NCI-H82 (cell line): ENCODE measurements around the gene EMP3.
A peak's percentile ranks its signal among the peaks of the same experiment; 100 is the strongest.
"Not testable (repeated sequence)": the region's sequence is repeated elsewhere in the genome, so short reads cannot be mapped to it uniquely, and the experiment has no call there.

Experiments
- DNase-seq: peaks from one replicate; lab custom pipeline; 2025; lab: John Stamatoyannopoulos, UW

The EMP3 gene

GRCh38 chr19:48348045-48348444 lies 22.7 kb downstream of the EMP3 start:
- DNase-seq = no peak

- no peak for DNase-seq
These were observed 23.4 kb downstream of the EMP3 start for GRCh38 chr19:48348737-48349136.

- DNase-seq = peak; percentile 38
These were observed 25.5 kb downstream of the EMP3 start for GRCh38 chr19:48350856-48351255.

- DNase-seq = peak; percentile 87
These were observed 26.0 kb downstream of the EMP3 start for GRCh38 chr19:48351341-48351752.

- no peak for DNase-seq
These were observed 28.3 kb downstream of the EMP3 start for GRCh38 chr19:48353677-48354076.

GRCh38 chr19:48354332-48354992 lies 29.1 kb downstream of the EMP3 start:
- no peak for DNase-seq

GRCh38 chr19:48355365-48355954 lies 30.1 kb downstream of the EMP3 start:
- no peak for DNase-seq

GRCh38 chr19:48359123-48359522 lies 33.8 kb downstream of the EMP3 start:
- DNase-seq = no peak

- DNase-seq = no peak
These were observed 36.6 kb downstream of the EMP3 start for GRCh38 chr19:48361912-48362311.

- peak; percentile 99 for DNase-seq
These were observed 37.6 kb downstream of the EMP3 start for GRCh38 chr19:48362716-48363499.

- DNase-seq = peak; percentile 71
These were observed 38.1 kb downstream of the EMP3 start for GRCh38 chr19:48363500-48363809.

- peak; percentile 100 for DNase-seq
These were observed 38.7 kb downstream of the EMP3 start, which contains the start of the genes SYNGR4 and TMEM143 for GRCh38 chr19:48363810-48364597. Gene SYNGR4 (plus strand): TSS chr19:48364367. CDS start chr19:48365843, 1,476 bp downstream. Gene TMEM143 (minus strand): TSS chr19:48363940. CDS start chr19:48363920, 20 bp downstream.

GRCh38 chr19:48364598-48365348 lies 39.4 kb downstream of the EMP3 start:
- DNase-seq = no peak

GRCh38 chr19:48365602-48366001 lies 40.2 kb downstream of the EMP3 start:
- DNase-seq = no peak

- peak; percentile 74 for DNase-seq
These were observed 42.5 kb downstream of the EMP3 start for GRCh38 chr19:48367855-48368254.

- DNase-seq = peak; percentile 98
These were observed 43.6 kb downstream of the EMP3 start for GRCh38 chr19:48368936-48369335.

- DNase-seq = peak; percentile 31
These were observed 45.6 kb downstream of the EMP3 start for GRCh38 chr19:48370955-48371354.

GRCh38 chr19:48371367-48371766 lies 46.0 kb downstream of the EMP3 start:
- no peak for DNase-seq

- not testable (repeated sequence) for DNase-seq
These were observed 46.4 kb downstream of the EMP3 start for GRCh38 chr19:48371771-48372170.

- peak; percentile 25 for DNase-seq
These were observed 47.6 kb downstream of the EMP3 start for GRCh38 chr19:48372904-48373303.

GRCh38 chr19:48373567-48373966 lies 48.2 kb downstream of the EMP3 start:
- no peak for DNase-seq

GRCh38 chr19:48378194-48378570 lies 52.8 kb downstream of the EMP3 start:
- DNase-seq = no peak
